ENCODE measurements around the gene MCCD1. TPM values are rescaled to one million over a fixed set of nuclear protein-coding genes. Genes with fewer than 3 reads are reported as not detected.
"Not testable (repeated sequence)": the region's sequence is repeated elsewhere in the genome, so short reads cannot be mapped to it uniquely, and the experiment has no call there.

Gene MCCD1
- total RNA-seq, 1 donor from 2014 or later = not detected

DNA sequence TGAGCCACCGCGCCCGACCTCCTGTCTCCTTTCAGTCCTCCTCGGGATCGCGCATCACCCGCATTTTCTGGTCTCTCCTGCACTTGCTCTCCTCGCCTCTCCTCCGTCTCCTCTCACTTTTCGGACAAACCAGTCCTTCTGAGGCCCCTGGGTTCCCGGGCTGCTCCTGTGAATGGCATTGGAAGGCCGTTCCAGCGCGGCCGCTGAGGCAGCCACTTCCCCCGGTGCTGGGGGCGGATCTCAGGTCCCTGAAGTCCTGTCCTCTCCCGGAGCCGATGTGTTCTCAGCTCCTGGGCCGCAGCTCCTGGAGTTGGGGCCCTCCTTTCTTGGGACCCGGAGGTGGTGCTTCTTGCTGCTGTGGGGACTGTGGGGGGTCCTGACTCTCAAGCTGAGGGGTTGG lies 30.0 kb upstream of the MCCD1 start:
- TF ChIP-seq, protein P1, sequence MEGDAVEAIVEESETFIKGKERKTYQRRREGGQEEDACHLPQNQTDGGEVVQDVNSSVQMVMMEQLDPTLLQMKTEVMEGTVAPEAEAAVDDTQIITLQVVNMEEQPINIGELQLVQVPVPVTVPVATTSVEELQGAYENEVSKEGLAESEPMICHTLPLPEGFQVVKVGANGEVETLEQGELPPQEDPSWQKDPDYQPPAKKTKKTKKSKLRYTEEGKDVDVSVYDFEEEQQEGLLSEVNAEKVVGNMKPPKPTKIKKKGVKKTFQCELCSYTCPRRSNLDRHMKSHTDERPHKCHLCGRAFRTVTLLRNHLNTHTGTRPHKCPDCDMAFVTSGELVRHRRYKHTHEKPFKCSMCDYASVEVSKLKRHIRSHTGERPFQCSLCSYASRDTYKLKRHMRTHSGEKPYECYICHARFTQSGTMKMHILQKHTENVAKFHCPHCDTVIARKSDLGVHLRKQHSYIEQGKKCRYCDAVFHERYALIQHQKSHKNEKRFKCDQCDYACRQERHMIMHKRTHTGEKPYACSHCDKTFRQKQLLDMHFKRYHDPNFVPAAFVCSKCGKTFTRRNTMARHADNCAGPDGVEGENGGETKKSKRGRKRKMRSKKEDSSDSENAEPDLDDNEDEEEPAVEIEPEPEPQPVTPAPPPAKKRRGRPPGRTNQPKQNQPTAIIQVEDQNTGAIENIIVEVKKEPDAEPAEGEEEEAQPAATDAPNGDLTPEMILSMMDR (conservative IDR thresholded peaks at IDR 0.05; ENCODE audit: low read depth, low read length) = no peak
- DNase-seq (ENCODE audit: low read depth) = no peak

DNA sequence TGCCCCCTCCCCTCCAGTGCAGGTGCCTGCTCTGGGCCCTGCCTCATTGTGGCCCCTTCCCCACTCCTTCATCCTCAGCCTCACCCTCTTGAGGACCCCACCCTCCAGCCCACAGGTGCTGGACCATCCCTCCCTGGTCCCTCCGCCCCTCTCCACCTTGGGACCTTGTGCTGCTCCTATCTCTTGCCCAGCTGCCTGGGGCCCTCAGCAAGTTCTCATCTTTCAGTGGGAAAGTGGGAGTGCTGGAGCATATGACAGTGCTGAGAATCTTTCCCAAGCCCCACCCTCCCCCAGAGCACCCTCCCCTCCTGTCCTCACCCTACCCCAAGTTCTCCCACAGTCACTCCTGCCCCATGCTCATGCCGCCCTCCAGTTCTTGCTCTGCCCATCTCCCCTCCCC lies 29.1 kb upstream of the MCCD1 start:
- not testable (repeated sequence) for H3K4me3 ChIP-seq (ENCODE audit: low read depth, low read length); DNase-seq (ENCODE audit: low read depth)

More for the DNA sequence above, 30.0 kb upstream of the MCCD1 start:
- peak overlapping the region; percentile 48 for H3K4me3 ChIP-seq (ENCODE audit: low read depth, low read length)

DNA sequence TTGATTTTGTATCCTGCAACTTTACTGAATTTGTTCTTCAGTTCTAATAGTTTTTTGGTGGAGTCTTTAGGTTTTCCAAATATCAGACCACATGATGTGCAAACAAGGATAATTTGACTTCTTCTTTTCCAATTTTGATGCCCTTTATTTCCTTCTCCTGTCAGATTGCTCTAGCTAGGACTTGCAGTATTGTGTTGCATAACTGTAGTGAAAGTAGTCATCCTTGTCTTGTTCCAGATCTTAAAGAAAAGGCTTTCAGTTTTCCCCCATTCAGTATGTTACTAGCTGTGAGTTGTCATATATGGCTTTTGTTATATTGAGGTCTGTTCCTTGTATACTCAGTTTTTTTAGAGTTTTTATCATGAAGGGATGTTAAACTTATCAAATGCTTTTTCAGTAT lies 26.2 kb upstream of the MCCD1 start:
- DNase-seq (ENCODE audit: low read depth) = no peak
- TF ChIP-seq, protein P1 (conservative IDR thresholded peaks at IDR 0.05; ENCODE audit: low read depth, low read length) = no peak

DNA sequence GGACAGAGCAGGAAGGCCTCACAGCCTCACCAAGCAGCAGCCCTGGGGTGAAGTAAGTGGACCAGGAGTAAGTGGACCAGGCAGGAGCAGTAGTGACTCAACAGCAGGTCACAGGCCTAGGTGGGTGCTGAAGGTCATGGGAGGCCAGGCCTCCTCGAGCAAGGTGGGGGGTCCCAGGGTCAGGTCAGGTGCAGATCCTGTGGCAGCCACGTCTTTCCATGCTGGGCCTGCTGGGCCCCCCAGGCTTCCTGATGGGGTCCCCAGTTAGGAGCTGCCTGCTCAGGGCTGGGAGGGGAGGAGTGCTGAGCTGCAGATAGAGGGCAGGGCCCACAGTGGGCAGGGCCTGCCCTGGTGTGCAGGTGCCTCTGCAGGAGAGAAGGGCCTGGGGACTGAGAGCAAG lies 19.7 kb upstream of the MCCD1 start:
- not testable (repeated sequence) for DNase-seq (ENCODE audit: low read depth); H3K4me3 ChIP-seq (ENCODE audit: low read depth, low read length)

More for the DNA sequence above, 26.2 kb upstream of the MCCD1 start:
- H3K4me3 ChIP-seq (ENCODE audit: low read depth, low read length) = no peak overlapping the region

DNA sequence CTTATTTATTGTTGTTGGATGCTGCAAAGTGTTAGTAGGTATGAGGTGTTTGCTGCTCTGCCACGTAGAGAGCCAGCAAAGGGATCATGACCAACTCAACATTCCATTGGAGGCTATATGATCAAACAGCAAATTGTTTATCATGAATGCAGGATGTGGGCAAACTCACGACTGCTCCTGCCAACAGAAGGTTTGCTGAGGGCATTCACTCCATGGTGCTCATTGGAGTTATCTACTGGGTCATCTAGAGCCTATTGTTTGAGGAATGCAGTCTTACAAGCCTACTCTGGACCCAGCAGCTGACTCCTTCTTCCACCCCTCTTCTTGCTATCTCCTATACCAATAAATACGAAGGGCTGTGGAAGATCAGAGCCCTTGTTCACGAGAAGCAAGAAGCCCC lies 18.8 kb upstream of the MCCD1 start:
- H3K4me3 ChIP-seq (ENCODE audit: low read depth, low read length) = no peak overlapping the region
- no peak for DNase-seq (ENCODE audit: low read depth)
- TF ChIP-seq, protein P1 (conservative IDR thresholded peaks at IDR 0.05; ENCODE audit: low read depth, low read length) = no peak

DNA sequence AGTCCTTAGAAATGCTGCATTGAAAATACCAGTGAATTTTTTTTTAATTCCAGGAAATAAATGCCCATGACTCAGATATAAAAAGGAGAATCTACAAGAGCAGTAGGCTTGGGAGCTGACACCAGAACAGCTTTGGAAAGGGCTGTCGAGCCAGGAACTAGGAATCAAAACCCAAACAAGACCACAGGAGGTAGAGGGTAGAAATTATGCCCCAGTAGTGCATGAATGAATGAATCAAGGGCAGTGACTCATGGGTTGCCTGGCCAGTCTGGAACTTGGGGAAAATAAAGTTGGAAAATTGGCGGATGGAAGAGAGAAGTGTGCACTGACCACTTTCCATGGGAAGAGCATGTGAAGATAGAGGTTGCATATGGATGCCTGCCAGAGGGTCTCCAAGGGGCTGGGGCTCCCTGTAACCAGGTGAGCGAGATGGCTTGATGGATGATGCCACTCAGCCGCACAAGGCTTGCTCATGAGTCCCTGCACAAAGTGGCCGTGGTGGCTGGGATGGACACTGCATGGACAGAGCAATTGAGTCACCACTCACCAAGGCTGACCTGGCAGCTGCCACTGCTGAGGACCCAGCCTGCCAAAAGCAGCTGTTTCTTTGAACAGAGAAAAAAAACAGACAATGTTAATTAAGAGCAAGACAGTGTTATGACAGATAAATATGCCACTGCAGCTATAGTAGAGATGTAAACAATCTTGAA lies 15.2 kb upstream of the MCCD1 start:
- TF ChIP-seq, protein P1 (conservative IDR thresholded peaks at IDR 0.05; ENCODE audit: low read depth, low read length) = no peak
- no peak for DNase-seq (ENCODE audit: low read depth)
- no peak overlapping the region for H3K4me3 ChIP-seq (ENCODE audit: low read depth, low read length)

DNA sequence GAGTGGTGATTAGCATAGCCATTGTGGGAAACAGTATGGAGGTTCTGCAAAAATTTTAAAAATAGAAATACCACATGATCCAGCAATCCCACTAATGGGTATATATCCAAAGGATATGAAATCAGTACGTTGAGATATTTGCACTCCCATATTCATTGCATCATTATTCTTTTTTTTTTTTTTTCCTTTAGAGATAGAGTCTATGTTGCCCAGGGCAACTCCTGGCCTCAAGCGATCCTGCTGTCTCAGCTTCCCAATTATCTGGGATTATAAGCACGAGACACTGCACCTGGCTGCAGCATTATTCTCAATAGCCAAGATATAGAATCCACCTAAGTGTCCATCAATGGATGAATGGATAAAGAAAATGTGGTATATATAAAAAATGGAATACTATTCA lies 6.9 kb upstream of the MCCD1 start:
- no peak overlapping the region for H3K4me3 ChIP-seq (ENCODE audit: low read depth, low read length)
- TF ChIP-seq, protein P1 (conservative IDR thresholded peaks at IDR 0.05; ENCODE audit: low read depth, low read length) = no peak
- DNase-seq (ENCODE audit: low read depth) = no peak

DNA sequence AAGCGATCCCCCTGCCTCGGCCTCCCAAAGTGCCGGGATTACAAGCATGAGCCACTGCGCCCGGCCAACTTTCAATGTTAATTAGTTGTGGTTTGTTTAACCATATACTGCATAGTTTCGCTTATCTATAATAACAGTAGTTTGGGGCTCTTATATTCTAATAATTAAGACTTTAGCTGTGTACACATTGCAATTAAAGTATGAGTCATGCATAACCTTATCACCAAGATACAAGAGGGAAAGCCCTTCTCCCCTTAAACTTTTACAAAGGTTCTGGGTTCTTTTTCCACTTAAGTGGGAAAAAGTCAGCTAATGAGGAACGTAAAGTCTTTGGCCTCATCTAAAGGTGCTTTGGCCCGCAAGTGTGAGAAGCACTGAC lies 3.2 kb upstream of the MCCD1 start:
- no peak for DNase-seq (ENCODE audit: low read depth)
- TF ChIP-seq, protein P1 (conservative IDR thresholded peaks at IDR 0.05; ENCODE audit: low read depth, low read length) = no peak

More for the DNA sequence above, 3.2 kb upstream of the MCCD1 start:
- H3K4me3 ChIP-seq (ENCODE audit: low read depth, low read length) = no peak overlapping the region
